Lower leg skin (tissue), 4 donors: ENCODE data around the gene BUD23. TPM values are rescaled to one million over a fixed set of nuclear protein-coding genes. Genes with fewer than 3 reads are reported as not detected.
"Not testable (repeated sequence)": the region's sequence is repeated elsewhere in the genome, so short reads cannot be mapped to it uniquely, and the experiment has no call there.

Experiments
- DNase-seq, 2 donors: peaks; one replicate each; pipeline ENCODE4 v3.0.0-alpha.2; 2019; ENCODE audit warnings: low spot score in 2 of 2
- H3K4me3 ChIP-seq: fragments of 200-600 bp; sonication (generic); 2 replicates; pipeline ENCODE4 v1.5.1; 2017; ENCODE audit warnings: mild to moderate bottlenecking, low read depth; ENCODE audit not compliant: poor library complexity, severe bottlenecking
- POLR2A ChIP-seq, 2 donors: fragments of 450-650 bp; IDR thresholded peaks; one replicate each; pipeline ENCODE4 v1.6.1; 2016 to 2017; ENCODE audit warnings: antibody characterized with exemption in 2 of 2, mild to moderate bottlenecking in 1 of 2, moderate library complexity in 1 of 2
- WGBS, 2 donors: methylation state at CpG; one replicate each; pipeline ENCODE4 v1.1.5; 2018; 5-methylcytosine and 5-hydroxymethylcytosine counted together
- intact Hi-C: fragments of 100-400 bp; cut with DNase I; formaldehyde crosslinking; loops from one replicate; pipeline ENCODE4 v1.15.0; 2023; ENCODE audit warnings: low total_unique reads
- total RNA-seq, 4 donors: library from RNA; depleted of rRNA; stranded (reverse); fragments of >200 nt; gene quantifications; one replicate each; pipeline ENCODE4 v1.1.0, GENCODE V29; 2016
- TF ChIP-seq, protein P1 (sequence below), 3 donors: fragments of 450-650 bp; IDR thresholded peaks; one replicate each; pipeline ENCODE4 v1.5.1; 2016; ENCODE audit warnings: antibody characterized with exemption in 3 of 3, mild to moderate bottlenecking in 3 of 3, moderate library complexity in 2 of 3

BUD23 gene
- total RNA-seq, 4 donors from 2014 or later: 46.3 to 57.8 (median 53.2) TPM

GRCh38 chr7:73669858-73670385 lies 13.5 kb upstream of the BUD23 start:
- TF ChIP-seq, protein P1, sequence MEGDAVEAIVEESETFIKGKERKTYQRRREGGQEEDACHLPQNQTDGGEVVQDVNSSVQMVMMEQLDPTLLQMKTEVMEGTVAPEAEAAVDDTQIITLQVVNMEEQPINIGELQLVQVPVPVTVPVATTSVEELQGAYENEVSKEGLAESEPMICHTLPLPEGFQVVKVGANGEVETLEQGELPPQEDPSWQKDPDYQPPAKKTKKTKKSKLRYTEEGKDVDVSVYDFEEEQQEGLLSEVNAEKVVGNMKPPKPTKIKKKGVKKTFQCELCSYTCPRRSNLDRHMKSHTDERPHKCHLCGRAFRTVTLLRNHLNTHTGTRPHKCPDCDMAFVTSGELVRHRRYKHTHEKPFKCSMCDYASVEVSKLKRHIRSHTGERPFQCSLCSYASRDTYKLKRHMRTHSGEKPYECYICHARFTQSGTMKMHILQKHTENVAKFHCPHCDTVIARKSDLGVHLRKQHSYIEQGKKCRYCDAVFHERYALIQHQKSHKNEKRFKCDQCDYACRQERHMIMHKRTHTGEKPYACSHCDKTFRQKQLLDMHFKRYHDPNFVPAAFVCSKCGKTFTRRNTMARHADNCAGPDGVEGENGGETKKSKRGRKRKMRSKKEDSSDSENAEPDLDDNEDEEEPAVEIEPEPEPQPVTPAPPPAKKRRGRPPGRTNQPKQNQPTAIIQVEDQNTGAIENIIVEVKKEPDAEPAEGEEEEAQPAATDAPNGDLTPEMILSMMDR (IDR thresholded peaks at IDR 0.05): no peak
- TF ChIP-seq POLR2A (IDR thresholded peaks at IDR 0.05): no peak
- 84 to 90% methylated on average over 12 of the region's 12 CpGs for WGBS, 2 donors
- intact Hi-C loops: no loop called here
- H3K4me3 ChIP-seq: no peak overlapping the region
- no peak for DNase-seq

GRCh38 chr7:73671322-73671661 lies 12.1 kb upstream of the BUD23 start:
- H3K4me3 ChIP-seq: no peak overlapping the region
- WGBS, 2 donors: 40 to 50% methylated on average over 1 to 5 of the region's 12 CpGs
- intact Hi-C loops: no loop called here
- no peak for DNase-seq
- no peak for TF ChIP-seq POLR2A (IDR thresholded peaks at IDR 0.05)
- TF ChIP-seq, protein P1 (IDR thresholded peaks at IDR 0.05): no peak

- intact Hi-C loops: no loop called here
- H3K4me3 ChIP-seq: no peak overlapping the region
- DNase-seq: no peak
- TF ChIP-seq, protein P1 (IDR thresholded peaks at IDR 0.05): no peak
- no peak for TF ChIP-seq POLR2A (IDR thresholded peaks at IDR 0.05)
- 94 to 95% methylated on average over 15 of the region's 15 CpGs for WGBS, 2 donors
Measured at GRCh38 chr7:73671857-73672445, 11.4 kb upstream of the BUD23 start.

DNA sequence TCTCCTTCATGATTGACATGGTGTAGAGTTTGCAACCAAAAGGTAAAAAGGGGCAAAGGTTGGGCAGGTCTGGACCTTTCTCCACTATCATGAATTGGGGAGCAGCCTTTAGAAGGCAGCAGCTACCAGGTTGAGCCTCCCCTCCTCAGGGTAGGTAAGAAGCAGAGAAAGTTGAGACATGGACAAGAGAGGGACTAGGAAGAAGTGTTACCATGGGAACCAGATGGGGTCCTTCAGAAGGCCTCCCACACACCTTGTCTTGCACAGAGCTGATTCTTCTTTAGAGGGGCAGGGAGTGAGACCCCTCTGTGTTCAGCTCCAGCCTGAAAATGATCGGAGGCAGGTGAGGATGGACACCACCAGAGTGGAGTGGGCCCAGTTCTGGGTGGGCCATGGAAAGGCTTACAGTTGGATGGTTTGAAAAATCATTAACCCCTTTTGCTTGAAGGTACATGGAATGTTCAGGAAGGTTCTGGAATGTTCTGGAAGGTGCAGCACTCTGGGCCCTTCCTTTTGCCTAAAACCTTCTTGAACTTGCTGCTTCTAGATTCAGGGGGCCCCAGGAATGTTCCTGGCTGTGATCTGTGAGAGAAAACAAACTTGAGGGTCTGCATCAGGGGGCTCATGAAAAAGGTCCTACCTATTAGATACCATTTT lies 8.8 kb upstream of the BUD23 start:
- TF ChIP-seq, protein P1 (IDR thresholded peaks at IDR 0.05): no peak
- TF ChIP-seq POLR2A (IDR thresholded peaks at IDR 0.05): no peak
- DNase-seq: no peak
- no peak overlapping the region for H3K4me3 ChIP-seq
- intact Hi-C loops: no loop called here
- WGBS, 2 donors: 95 to 100% methylated on average over 1 of the region's 1 CpG

DNA sequence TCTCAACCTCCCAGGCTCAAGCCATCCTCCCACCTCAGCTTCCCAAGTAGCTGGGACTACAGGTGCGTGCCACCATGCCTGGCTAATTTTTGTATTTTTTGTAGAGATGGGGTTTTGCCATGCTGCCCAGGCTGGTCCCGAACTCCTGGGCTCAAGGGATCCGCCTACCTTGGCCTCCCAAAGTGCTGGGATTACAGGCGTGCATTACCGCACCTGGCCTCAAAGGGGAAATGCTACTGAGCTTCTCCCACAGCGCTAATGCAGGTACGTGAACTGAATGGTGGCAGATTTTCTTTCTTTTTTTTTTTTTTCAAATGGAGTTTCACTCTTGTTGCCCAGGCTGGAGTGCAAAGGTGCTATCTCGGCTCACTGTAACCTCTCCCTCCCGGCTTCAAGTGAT lies 7.3 kb upstream of the BUD23 start:
- intact Hi-C loops, DNase-seq, H3K4me3 ChIP-seq: not testable (repeated sequence)
- WGBS, 2 donors: 81% methylated on average over 9 of the region's 9 CpGs

DNA sequence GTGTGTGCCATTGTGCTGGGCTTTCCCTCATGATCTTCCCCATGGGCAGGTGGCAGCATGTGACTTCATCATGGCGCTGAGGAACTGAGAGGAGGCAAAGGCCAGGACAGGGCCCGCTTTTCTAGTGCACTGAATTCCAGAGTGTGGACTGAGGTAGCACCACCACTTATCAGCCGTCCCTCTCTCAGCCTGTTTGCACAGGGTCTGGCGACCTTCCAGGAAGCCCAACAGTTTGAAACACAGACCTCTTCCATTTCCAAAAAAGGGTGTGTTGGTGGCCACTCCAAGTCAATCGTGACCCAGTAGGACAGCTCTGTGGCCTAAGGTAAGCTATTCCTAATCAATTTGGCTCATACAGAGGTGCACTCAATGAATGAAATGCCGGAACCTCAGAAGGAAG lies 4.5 kb upstream of the BUD23 start:
- H3K4me3 ChIP-seq: no peak overlapping the region
- intact Hi-C loops: no loop called here
- DNase-seq: no peak
- TF ChIP-seq, protein P1 (IDR thresholded peaks at IDR 0.05): no peak
- TF ChIP-seq POLR2A (IDR thresholded peaks at IDR 0.05): no peak
- WGBS, 2 donors: 91 to 97% methylated on average over 6 of the region's 6 CpGs
